GM23338 (cell line): ENCODE measurements around the gene SREK1. TPM values are rescaled to one million over a fixed set of nuclear protein-coding genes. Genes with fewer than 3 reads are reported as not detected.

Source experiments
- ATAC-seq: fragments of 200-7000 bp; cut with Tn5 transposase; 3 replicates; pipeline ENCODE4 v1.9.1; 2020
- DNase-seq: peaks from one replicate; pipeline ENCODE4 v3.0.0-alpha.2; 2015; ENCODE audit warnings: low spot score
- H2AFZ ChIP-seq: fragments of 200-600 bp; sonication (generic); 2 replicates; pipeline ENCODE4 v1.8.0; 2016; ENCODE audit warnings: antibody characterized with exemption, mild to moderate bottlenecking, moderate library complexity
- H3F3A ChIP-seq: fragments of 200-600 bp; sonication (generic); replicated peaks from 2 replicates; pipeline ENCODE4 v1.8.0; 2017; ENCODE audit warnings: antibody characterized with exemption, mixed run types, low read depth
- H3K27ac ChIP-seq: fragments of 200-600 bp; sonication (generic); 2 replicates; pipeline ENCODE4 v1.6.1; 2016; ENCODE audit warnings: low read depth
- H3K27me3 ChIP-seq: fragments of 200-600 bp; sonication (generic); 2 replicates; pipeline ENCODE4 v1.8.0; 2016; ENCODE audit warnings: mild to moderate bottlenecking, mixed run types, moderate library complexity; ENCODE audit not compliant: insufficient read depth
- H3K36me3 ChIP-seq: fragments of 200-600 bp; sonication (generic); 2 replicates; pipeline ENCODE4 v1.8.0; 2016; ENCODE audit warnings: mild to moderate bottlenecking; ENCODE audit not compliant: insufficient read depth
- H3K4me1 ChIP-seq: fragments of 200-600 bp; sonication (generic); 2 replicates; pipeline ENCODE4 v1.8.0; 2016; ENCODE audit warnings: mild to moderate bottlenecking, moderate library complexity; ENCODE audit not compliant: insufficient read depth
- H3K4me2 ChIP-seq: fragments of 200-600 bp; sonication (generic); 2 replicates; pipeline ENCODE4 v1.7.1; 2017; ENCODE audit warnings: mixed run types
- H3K4me3 ChIP-seq: fragments of 200-600 bp; sonication (generic); 2 replicates; pipeline ENCODE4 v1.6.1; 2016; ENCODE audit warnings: mixed run types
- H3K79me2 ChIP-seq: fragments of 200-600 bp; sonication (generic); replicated peaks from 2 replicates; pipeline ENCODE4 v1.8.0; 2017; ENCODE audit warnings: mild to moderate bottlenecking; ENCODE audit not compliant: insufficient read depth
- H3K9me2 ChIP-seq: fragments of 200-600 bp; sonication (generic); 2 replicates; pipeline ENCODE4 v1.8.0; 2017; ENCODE audit not compliant: insufficient read depth
- H4K20me1 ChIP-seq: fragments of 200-600 bp; sonication (generic); replicated peaks from 2 replicates; pipeline ENCODE4 v1.8.0; 2017; ENCODE audit warnings: mild to moderate bottlenecking; ENCODE audit not compliant: insufficient read depth
- H3K27ac Mint-ChIP-seq: 2 replicates; pipeline ENCODE4 v1.8.0; 2020; ENCODE audit warnings: inconsistent platforms, mild to moderate bottlenecking, moderate library complexity, mixed read lengths
- H3K27me3 Mint-ChIP-seq: 3 replicates; pipeline ENCODE4 v1.8.0; 2022; ENCODE audit warnings: low read depth, mild to moderate bottlenecking, moderate library complexity, mixed read lengths, inconsistent platforms; ENCODE audit not compliant: insufficient read depth, poor library complexity
- H3K36me3 Mint-ChIP-seq: 3 replicates; pipeline ENCODE4 v1.8.0; 2021; ENCODE audit warnings: low read depth, mild to moderate bottlenecking, inconsistent platforms, moderate library complexity, mixed read lengths
- H3K4me1 Mint-ChIP-seq: 3 replicates; pipeline ENCODE4 v1.8.0; 2020; ENCODE audit warnings: mild to moderate bottlenecking, inconsistent platforms, mixed read lengths
- H3K4me3 Mint-ChIP-seq: 3 replicates; pipeline ENCODE4 v1.8.0; 2021; ENCODE audit warnings: moderate library complexity, mild to moderate bottlenecking, inconsistent platforms, mixed read lengths
- H3K9me3 Mint-ChIP-seq: 3 replicates; pipeline ENCODE4 v1.8.0; 2020; ENCODE audit warnings: moderate library complexity, mild to moderate bottlenecking, inconsistent platforms, mixed read lengths
- EZH2 ChIP-seq: fragments of 200-600 bp; sonication (generic); IDR thresholded peaks from one replicate; pipeline ENCODE4 v1.8.0; 2017; ENCODE audit warnings: antibody characterized with exemption, mild to moderate bottlenecking, low read depth; ENCODE audit not compliant: unreplicated experiment
- JUNB ChIP-seq: IDR thresholded peaks from one replicate; pipeline ENCODE4 v1.6.1; 2016; ENCODE audit warnings: antibody characterized with exemption; ENCODE audit not compliant: unreplicated experiment
- NANOG ChIP-seq: IDR thresholded peaks from 2 replicates; pipeline ENCODE4 v1.6.1; 2016; ENCODE audit warnings: antibody characterized with exemption, borderline replicate concordance
- POLR2AphosphoS5 ChIP-seq: IDR thresholded peaks from 2 replicates; pipeline ENCODE4 v1.6.1; 2016; ENCODE audit warnings: antibody characterized with exemption, low read depth
- STAT1 ChIP-seq: IDR thresholded peaks from one replicate; pipeline ENCODE4 v1.6.1; 2016; ENCODE audit warnings: antibody characterized with exemption; ENCODE audit not compliant: unreplicated experiment
- ZNF331 ChIP-seq: fragments of 250-450 bp; sonication (Bioruptor Pico); IDR thresholded peaks from 2 replicates; pipeline ENCODE4 v1.5.0; 2020; ENCODE audit warnings: low read depth, mild to moderate bottlenecking, moderate library complexity
- polyA plus RNA-seq: library from polyadenylated mRNA; unstranded; fragments of >200 nt; fragmentation: Nextera tagmentation; extraction: Ambion mirVana; gene quantifications from 2 replicates; pipeline ENCODE4 v1.2.1, GENCODE V29; 2016
- total RNA-seq: library from RNA; depleted of rRNA; stranded (reverse); fragments of >200 nt; shearing (Covaris generic); gene quantifications from 2 replicates; pipeline ENCODE4 v1.2.3, GENCODE V29; 2014
- TF ChIP-seq, protein P1 (sequence below): fragments of 250-450 bp; sonication (Bioruptor Pico); IDR thresholded peaks from 2 replicates; pipeline ENCODE4 v1.5.0; 2020; ENCODE audit warnings: mild to moderate bottlenecking, moderate library complexity
- TF ChIP-seq, protein P2 (sequence below): IDR thresholded peaks from 2 replicates; pipeline ENCODE4 v1.6.1; 2016; ENCODE audit warnings: antibody characterized with exemption

SREK1 gene
- total and polyA plus RNA-seq, 2 experiments from 2014 or later = 64.3 to 66.4 TPM

DNA sequence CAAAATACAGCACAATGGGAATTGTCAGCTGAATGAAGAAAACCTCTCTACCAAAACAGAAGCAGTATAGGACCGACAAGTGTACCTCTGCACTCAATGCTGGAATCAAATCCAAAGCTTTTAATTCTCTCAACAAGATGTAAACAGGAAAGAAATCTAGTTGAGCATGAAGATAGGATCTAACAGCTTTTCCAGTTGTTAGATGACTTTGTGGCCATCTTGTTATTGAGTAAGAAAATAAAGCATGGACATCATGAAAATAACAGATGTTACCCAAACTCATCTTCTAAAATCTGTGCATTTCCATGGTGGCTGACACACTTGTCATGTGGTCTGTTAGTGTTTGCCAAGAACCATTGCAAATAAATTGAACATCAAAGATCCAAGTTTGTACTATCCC lies 34.7 kb downstream of the SREK1 start (continued):
- TF ChIP-seq, protein P1, sequence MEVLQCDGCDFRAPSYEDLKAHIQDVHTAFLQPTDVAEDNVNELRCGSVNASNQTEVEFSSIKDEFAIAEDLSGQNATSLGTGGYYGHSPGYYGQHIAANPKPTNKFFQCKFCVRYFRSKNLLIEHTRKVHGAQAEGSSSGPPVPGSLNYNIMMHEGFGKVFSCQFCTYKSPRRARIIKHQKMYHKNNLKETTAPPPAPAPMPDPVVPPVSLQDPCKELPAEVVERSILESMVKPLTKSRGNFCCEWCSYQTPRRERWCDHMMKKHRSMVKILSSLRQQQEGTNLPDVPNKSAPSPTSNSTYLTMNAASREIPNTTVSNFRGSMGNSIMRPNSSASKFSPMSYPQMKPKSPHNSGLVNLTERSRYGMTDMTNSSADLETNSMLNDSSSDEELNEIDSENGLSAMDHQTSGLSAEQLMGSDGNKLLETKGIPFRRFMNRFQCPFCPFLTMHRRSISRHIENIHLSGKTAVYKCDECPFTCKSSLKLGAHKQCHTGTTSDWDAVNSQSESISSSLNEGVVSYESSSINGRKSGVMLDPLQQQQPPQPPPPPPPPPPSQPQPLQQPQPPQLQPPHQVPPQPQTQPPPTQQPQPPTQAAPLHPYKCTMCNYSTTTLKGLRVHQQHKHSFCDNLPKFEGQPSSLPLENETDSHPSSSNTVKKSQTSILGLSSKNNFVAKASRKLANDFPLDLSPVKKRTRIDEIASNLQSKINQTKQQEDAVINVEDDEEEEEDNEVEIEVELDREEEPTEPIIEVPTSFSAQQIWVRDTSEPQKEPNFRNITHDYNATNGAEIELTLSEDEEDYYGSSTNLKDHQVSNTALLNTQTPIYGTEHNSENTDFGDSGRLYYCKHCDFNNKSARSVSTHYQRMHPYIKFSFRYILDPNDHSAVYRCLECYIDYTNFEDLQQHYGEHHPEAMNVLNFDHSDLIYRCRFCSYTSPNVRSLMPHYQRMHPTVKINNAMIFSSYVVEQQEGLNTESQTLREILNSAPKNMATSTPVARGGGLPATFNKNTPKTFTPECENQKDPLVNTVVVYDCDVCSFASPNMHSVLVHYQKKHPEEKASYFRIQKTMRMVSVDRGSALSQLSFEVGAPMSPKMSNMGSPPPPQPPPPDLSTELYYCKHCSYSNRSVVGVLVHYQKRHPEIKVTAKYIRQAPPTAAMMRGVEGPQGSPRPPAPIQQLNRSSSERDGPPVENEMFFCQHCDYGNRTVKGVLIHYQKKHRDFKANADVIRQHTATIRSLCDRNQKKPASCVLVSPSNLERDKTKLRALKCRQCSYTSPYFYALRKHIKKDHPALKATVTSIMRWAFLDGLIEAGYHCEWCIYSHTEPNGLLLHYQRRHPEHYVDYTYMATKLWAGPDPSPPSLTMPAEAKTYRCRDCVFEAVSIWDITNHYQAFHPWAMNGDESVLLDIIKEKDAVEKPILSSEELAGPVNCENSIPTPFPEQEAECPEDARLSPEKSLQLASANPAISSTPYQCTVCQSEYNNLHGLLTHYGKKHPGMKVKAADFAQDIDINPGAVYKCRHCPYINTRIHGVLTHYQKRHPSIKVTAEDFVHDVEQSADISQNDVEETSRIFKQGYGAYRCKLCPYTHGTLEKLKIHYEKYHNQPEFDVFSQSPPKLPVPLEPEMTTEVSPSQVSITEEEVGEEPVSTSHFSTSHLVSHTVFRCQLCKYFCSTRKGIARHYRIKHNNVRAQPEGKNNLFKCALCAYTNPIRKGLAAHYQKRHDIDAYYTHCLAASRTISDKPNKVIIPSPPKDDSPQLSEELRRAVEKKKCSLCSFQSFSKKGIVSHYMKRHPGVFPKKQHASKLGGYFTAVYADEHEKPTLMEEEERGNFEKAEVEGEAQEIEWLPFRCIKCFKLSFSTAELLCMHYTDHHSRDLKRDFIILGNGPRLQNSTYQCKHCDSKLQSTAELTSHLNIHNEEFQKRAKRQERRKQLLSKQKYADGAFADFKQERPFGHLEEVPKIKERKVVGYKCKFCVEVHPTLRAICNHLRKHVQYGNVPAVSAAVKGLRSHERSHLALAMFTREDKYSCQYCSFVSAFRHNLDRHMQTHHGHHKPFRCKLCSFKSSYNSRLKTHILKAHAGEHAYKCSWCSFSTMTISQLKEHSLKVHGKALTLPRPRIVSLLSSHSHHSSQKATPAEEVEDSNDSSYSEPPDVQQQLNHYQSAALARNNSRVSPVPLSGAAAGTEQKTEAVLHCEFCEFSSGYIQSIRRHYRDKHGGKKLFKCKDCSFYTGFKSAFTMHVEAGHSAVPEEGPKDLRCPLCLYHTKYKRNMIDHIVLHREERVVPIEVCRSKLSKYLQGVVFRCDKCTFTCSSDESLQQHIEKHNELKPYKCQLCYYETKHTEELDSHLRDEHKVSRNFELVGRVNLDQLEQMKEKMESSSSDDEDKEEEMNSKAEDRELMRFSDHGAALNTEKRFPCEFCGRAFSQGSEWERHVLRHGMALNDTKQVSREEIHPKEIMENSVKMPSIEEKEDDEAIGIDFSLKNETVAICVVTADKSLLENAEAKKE (CRISPR knock-in tag) = no peak
- no peak for TF ChIP-seq STAT1

DNA sequence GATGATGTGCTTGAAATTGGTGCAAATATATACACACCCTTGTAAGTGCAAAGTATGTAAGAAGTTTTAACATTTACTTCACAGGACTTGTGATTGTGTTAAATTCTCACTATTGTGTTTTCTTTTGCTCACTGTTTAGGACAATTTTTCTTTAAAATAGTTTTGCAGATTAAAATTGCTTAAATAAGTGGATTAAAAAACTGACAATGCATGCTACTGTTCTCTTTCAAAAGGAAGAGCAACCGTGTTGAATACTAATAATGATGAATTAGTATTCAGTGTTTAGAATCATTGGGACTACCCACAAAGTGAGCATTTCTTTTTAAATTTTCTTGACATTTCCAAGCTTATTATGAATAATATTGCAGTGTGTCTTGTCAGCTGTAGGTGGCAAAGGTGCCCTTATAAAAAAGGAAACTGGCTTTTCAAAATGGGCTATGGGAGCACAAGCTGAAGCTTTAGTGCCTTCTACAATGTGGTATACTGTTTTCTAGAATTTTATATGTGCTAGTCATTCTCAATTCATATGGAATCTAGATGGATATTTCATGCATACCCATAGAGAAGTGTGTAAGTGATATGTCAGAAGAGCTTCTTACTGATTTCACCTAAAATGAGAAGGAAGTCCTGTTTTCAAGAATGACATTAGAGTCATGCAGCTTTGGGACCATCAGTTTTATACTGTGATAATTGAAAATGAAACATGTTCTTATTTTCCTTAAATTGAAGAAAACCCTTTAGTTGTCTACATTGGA lies 35.4 kb downstream of the SREK1 start:
- ATAC-seq (no peak), DNase-seq (no peak)
- no peak overlapping the region for H3K4me2 ChIP-seq
- no peaks in the 10 kb centered on the region for H3K79me2 ChIP-seq
- peaks cover 37% of the 10 kb centered on the region for H3K36me3 ChIP-seq
- H3F3A ChIP-seq = no peaks in the 10 kb centered on the region
- H2AFZ ChIP-seq = no peak overlapping the region
- Mint-ChIP-seq H3K9me3 (no peaks in the 10 kb centered on the region), H3K4me1 (no peaks in the 10 kb centered on the region), H3K4me3 (no peak overlapping the region), H3K36me3 (peaks cover 38% of the 10 kb centered on the region), H3K27me3 (no peaks in the 10 kb centered on the region), H3K27ac (no peak overlapping the region)
- no peaks in the 10 kb centered on the region for H3K9me2 ChIP-seq
- H3K4me3 ChIP-seq = no peak overlapping the region
- H3K4me1 ChIP-seq = no peaks in the 10 kb centered on the region
- no peak overlapping the region for H3K27ac ChIP-seq
- H4K20me1 ChIP-seq = no peaks in the 10 kb centered on the region
- no peaks in the 10 kb centered on the region for H3K27me3 ChIP-seq
- no peak for TF ChIP-seq JUNB
- TF ChIP-seq, protein P1 (CRISPR knock-in tag) = no peak
- no peak for TF ChIP-seq NANOG
- no peak for TF ChIP-seq EZH2
- TF ChIP-seq, protein P2, sequence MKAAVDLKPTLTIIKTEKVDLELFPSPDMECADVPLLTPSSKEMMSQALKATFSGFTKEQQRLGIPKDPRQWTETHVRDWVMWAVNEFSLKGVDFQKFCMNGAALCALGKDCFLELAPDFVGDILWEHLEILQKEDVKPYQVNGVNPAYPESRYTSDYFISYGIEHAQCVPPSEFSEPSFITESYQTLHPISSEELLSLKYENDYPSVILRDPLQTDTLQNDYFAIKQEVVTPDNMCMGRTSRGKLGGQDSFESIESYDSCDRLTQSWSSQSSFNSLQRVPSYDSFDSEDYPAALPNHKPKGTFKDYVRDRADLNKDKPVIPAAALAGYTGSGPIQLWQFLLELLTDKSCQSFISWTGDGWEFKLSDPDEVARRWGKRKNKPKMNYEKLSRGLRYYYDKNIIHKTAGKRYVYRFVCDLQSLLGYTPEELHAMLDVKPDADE = no peak
- no peak for TF ChIP-seq ZNF331 (CRISPR knock-in tag)
- no peak for TF ChIP-seq POLR2AphosphoS5
